Measurements from ENCODE around the gene PANX3. TPM values are rescaled to one million over a fixed set of nuclear protein-coding genes. Genes with fewer than 3 reads are reported as not detected.
"Not testable (repeated sequence)": the region's sequence is repeated elsewhere in the genome, so short reads cannot be mapped to it uniquely, and the experiment has no call there.

Gene PANX3
- total and polyA plus RNA-seq, 7 donors, result not detected

DNA sequence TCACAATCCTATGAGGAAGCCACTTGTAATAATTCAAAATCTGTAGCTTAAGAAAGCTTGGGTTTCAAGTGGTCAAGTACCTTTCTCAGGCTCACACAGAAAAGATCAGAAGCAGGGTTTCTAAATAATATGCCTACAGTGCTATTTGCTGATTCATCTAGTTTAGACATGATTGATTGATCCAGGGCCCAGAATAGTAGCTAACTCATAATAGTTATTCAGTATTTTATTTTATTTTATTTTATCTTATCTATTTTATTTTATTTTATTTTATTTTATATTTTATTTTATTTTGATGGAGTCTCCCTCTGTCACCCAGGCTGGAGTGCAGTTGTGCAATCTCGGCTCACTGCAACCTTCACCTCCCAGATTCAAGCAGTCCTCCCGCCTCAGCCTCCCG lies 15.9 kb upstream of the PANX3 start:
- WGBS, 3 donors, result 87 to 94% (median 87%) methylated on average over 3 of the region's 3 CpGs
- H3K4me1 ChIP-seq, result no peaks in the 10 kb centered on the region
- no peaks in the 10 kb centered on the region for H3K36me3 ChIP-seq (ENCODE audit: insufficient read depth in 1 of 2, low read depth in 1 of 2)
- TF ChIP-seq, protein P1, sequence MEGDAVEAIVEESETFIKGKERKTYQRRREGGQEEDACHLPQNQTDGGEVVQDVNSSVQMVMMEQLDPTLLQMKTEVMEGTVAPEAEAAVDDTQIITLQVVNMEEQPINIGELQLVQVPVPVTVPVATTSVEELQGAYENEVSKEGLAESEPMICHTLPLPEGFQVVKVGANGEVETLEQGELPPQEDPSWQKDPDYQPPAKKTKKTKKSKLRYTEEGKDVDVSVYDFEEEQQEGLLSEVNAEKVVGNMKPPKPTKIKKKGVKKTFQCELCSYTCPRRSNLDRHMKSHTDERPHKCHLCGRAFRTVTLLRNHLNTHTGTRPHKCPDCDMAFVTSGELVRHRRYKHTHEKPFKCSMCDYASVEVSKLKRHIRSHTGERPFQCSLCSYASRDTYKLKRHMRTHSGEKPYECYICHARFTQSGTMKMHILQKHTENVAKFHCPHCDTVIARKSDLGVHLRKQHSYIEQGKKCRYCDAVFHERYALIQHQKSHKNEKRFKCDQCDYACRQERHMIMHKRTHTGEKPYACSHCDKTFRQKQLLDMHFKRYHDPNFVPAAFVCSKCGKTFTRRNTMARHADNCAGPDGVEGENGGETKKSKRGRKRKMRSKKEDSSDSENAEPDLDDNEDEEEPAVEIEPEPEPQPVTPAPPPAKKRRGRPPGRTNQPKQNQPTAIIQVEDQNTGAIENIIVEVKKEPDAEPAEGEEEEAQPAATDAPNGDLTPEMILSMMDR (IDR thresholded peaks at IDR 0.05), result no peak
- H3K27ac ChIP-seq, result no peak overlapping the region
- intact Hi-C loops (cut with DNase I), result no loop called here
- peaks cover 0 to 5% (median 0%) of the 10 kb centered on the region in 3 donors for H3K27me3 ChIP-seq (ENCODE audit: insufficient read depth in 3 of 3, low read length in 2 of 3)
- no peak for ATAC-seq
- H3K9me3 ChIP-seq, result no peaks in the 10 kb centered on the region
- H3K4me3 ChIP-seq, result no peak overlapping the region
- DNase-seq, result no peak

DNA sequence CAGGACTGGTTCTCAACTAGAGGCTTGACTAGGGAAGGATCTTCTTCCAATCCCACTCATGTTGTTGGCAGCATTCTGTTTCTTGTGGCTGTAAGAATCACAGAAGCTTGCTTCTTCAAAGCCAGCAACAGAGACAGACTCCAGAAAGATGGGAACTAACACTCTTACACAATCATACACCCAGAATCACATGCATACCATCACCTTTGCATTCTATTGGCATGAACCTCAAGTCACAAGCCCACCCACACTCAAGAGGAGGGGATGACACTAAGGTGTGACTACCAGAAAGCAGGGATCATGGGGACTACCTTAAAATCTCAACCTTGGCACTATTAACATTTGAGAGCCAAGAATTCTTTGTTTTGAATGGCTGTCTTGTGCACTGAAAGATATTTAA lies 13.6 kb upstream of the PANX3 start:
- H3K36me3 ChIP-seq (ENCODE audit: insufficient read depth in 1 of 2, low read depth in 1 of 2), result no peaks in the 10 kb centered on the region
- peaks cover 0 to 3% (median 0%) of the 10 kb centered on the region in 3 donors for H3K27me3 ChIP-seq (ENCODE audit: insufficient read depth in 3 of 3, low read length in 2 of 3)
- no peak overlapping the region for H3K27ac ChIP-seq
- DNase-seq, result no peak
- no peak for ATAC-seq
- H3K4me3 ChIP-seq, result no peak overlapping the region
- H3K4me1 ChIP-seq, result no peaks in the 10 kb centered on the region
- TF ChIP-seq, protein P1 (IDR thresholded peaks at IDR 0.05), result no peak
- intact Hi-C loops (cut with DNase I), result no loop called here
- no peaks in the 10 kb centered on the region for H3K9me3 ChIP-seq

DNA sequence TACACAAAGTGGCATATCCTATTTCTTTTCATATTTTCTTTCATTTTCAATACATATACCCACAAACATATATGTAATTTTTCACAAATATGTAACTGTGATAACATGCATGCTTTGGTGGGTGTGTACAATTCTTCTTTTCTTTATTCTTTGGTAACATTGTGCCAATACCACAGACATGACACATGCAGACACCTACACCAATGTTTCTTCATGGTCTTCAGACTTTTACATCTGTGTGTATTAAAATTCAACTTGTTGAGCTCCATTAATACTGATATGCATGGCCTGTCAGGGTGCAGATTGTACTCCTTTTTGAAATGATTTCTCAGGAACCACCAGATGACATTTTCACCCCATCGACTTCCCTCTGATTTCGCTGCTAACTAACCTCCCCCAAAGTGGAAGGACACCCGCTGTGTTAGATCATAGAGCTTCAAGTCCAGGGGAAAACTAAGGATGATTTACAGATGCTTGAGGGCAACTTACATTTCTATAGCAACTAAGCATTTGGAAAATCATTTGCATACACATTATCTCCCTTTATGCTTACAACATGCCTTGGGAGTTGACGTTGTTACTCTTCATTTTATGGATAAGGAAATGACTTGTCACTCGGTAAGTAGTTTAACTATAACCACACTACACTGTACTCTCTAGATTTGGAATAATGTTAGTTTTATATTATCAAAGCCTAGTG lies 10.5 kb upstream of the PANX3 start:
- no peaks in the 10 kb centered on the region for H3K36me3 ChIP-seq (ENCODE audit: insufficient read depth in 1 of 2, low read depth in 1 of 2)
- ATAC-seq (no peak), DNase-seq (no peak)
- no peaks in the 10 kb centered on the region for H3K4me1 ChIP-seq
- no peaks in the 10 kb centered on the region for H3K9me3 ChIP-seq
- WGBS, 3 donors, result 59 to 66% (median 65%) methylated on average over 5 of the region's 5 CpGs
- H3K27ac ChIP-seq, result no peak overlapping the region
- TF ChIP-seq, protein P1 (IDR thresholded peaks at IDR 0.05), result no peak
- H3K27me3 ChIP-seq (ENCODE audit: insufficient read depth in 3 of 3, low read length in 2 of 3), result no peaks in the 10 kb centered on the region
- intact Hi-C loops (cut with DNase I), result no loop called here
- no peak overlapping the region for H3K4me3 ChIP-seq

DNA sequence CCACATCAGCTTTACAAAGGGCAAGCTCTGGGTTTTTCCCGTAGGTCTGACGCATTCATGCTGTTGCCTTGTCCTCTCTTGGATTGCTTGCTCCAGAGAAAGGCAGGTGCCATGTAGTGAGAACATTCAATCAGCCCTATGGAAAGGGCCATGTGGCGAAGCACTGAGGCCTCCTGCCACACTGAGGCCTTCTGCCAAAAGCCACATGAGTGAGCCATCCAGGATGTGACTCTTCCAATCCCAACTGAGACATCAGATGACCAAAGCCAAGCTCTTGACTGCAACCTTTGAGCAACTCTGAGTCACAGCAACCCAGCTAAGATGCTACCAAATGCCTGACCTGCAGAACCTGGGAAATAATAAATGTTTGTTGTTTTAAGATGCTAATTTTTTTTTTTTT lies 9.0 kb upstream of the PANX3 start:
- H3K36me3 ChIP-seq (ENCODE audit: insufficient read depth in 1 of 2, low read depth in 1 of 2), result no peaks in the 10 kb centered on the region
- no peaks in the 10 kb centered on the region for H3K9me3 ChIP-seq
- H3K4me1 ChIP-seq, result no peaks in the 10 kb centered on the region
- 51 to 70% (median 61%) methylated on average over 3 of the region's 3 CpGs for WGBS, 3 donors
- intact Hi-C loops (cut with DNase I), result no loop called here
- H3K27me3 ChIP-seq (ENCODE audit: insufficient read depth in 3 of 3, low read length in 2 of 3), result no peaks in the 10 kb centered on the region
- no peak overlapping the region for H3K4me3 ChIP-seq
- H3K27ac ChIP-seq, result no peak overlapping the region
- no peak for DNase-seq
- TF ChIP-seq, protein P1 (IDR thresholded peaks at IDR 0.05), result no peak
- ATAC-seq, result no peak

DNA sequence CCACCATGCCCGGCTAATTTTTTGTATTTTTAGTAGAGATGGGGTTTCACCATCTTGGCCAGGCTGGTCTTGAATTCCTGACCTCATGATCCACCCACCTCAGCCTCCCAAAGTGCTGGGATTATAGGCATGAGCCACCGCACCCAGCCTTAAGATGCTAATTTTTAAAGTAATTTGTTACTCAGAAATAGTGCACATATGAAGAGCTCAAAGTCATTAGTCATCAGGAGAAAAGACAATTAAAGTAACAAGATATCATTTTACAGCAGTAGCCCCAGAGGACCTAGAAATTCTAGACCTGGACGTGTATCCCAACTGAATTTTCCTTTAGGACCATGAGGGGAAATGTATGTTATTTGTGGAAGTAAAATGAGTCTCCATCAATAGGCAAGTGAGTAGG lies 8.5 kb upstream of the PANX3 start:
- H3K4me1 ChIP-seq; DNase-seq; H3K27me3 ChIP-seq (ENCODE audit: insufficient read depth in 3 of 3, low read length in 2 of 3); H3K9me3 ChIP-seq; ATAC-seq; H3K27ac ChIP-seq; H3K36me3 ChIP-seq (ENCODE audit: insufficient read depth in 1 of 2, low read depth in 1 of 2); H3K4me3 ChIP-seq; intact Hi-C loops (cut with DNase I): not testable (repeated sequence)
- 59 to 63% (median 61%) methylated on average over 3 of the region's 3 CpGs for WGBS, 3 donors
